Kidney capillary endothelial cell (primary cell): ENCODE data around the gene USP31.
A peak's percentile ranks its signal among the peaks of the same experiment; 100 is the strongest.

Source experiments
- DNase-seq: peaks from one replicate; pipeline ENCODE4 v3.0.0-alpha.2; 2018; ENCODE audit warnings: low spot score

The USP31 gene

DNA sequence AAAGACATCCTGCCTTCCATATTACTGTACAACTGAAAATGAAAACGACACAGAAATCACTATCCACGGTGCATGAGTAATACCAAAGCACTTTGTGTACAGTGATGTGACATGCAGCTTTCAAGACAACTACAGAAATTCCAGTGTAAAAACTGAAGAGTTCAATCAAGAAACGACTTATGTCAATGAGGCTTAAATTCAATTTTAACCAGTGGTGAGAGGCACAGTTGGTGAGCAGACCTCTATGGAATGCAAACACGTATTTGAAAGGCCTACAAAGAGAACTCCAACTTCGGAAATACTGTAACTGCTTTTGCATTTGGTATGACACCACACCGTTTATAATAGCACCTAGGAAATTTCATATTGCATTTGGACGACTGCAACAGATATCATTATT is 87.6 kb downstream of the USP31 start:
- no peak for DNase-seq

DNA sequence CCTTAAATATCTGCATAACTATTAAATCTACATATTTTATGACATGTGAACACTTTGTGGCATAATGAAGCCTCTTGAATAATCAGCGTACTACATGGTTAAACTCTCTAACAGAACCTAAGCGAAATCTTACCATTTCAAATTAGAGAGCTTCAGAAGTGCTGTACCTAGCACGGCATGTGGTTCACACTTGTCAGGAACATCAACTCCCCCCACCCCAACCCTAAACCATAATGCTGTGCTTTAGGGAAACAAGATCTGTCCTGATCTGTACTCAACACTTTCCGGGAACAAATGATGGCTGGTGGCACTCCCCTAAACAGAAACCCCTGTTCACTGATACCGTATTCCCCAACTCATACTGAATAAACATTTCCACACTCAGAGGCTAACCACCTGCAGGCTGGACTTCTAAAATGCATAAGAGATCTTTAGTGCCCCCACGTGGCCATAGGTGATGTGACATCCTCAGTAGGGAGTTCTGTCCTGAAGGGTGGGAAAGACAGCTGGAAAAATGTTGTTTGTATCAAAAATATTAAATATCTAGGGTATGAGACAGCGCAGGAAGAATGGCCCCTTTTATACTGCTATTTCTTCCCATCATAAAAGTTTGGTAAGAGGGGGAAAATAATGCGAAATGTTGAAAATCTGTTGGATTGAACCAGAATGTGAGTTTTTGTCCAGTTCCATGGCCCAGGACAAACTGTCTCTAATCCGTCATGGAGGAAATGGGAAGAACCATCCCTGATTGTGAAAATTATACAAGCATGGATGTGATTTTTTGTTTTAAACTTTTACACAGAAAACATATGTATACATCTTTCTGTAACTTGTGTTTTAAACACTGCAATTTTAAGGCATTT is 88.6 kb downstream of the USP31 start:
- DNase-seq: peak; percentile 57

- no peak for DNase-seq
Measured at GRCh38 chr16:23059433-23059832, 89.8 kb downstream of the USP31 start.

DNA sequence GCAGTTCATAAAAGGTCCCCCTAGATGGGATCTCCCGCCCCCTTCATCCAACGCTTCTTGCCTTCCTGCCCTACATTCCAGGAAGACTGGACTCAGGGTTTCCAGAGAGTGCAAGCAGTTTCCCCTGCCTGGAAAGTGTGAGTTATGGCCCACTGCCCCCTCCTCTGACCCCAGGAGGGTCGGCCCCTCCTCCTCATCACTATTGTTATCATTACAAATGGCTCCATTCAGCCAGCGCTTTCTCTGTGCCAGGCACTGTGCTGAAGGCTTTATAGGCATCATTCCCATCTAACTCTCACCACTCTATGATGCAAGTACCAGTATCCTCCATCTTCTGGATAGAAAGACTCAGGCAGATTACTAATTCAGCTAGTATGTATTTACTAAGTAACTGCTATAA is 90.7 kb downstream of the USP31 start:
- no peak for DNase-seq

DNA sequence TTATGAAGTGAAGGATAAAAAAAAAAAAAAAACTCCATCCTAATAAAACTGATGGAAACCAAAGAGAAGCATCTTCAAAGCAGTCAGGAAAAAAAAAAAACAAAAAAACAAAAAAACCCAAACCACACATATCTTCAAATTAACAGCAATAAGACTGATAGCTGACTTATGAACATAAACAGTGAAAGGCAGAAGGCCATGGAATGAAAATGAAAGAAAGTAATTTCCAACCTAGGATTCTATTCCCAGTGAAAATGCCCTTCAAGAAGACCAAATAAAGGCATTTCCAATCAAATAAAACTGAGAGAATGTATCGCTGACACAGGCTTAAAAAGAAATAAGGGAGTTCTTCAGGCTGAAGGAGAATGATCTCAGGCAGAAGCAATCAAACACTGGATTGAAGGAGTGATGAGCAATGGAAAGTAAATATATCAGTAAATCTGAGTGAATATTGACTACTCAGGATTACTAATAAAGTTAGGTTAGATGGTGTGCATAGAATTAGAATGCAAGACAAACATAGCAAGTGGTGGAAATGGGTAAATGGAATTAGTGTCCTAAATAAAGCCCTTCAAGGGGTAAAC is 92.1 kb downstream of the USP31 start:
- no peak for DNase-seq

DNA sequence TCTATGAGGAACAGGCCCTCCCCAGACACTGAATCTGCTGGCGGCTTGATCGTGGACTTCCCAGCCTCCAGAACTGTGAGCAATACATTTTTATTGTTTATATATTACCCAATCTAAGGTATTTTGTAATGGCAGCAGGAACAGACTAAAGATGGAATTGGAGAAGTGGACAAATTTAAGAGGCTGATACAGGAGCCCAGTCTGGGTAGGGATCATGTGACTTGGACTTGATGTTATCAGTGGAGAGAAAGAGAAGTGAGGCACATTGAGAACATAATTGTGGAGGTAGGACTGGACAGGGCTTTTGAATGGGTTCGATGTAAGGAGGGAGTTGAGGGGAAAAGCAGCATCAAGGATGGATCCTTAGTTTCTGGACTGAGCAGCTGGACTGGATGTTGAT is 93.8 kb downstream of the USP31 start:
- DNase-seq: no peak

- DNase-seq: no peak
Measured at GRCh38 chr16:23052908-23053580, 96.2 kb downstream of the USP31 start.

- no peak for DNase-seq
Measured at GRCh38 chr16:23052221-23052620, 97.0 kb downstream of the USP31 start.

GRCh38 chr16:23051587-23051986 is 97.7 kb downstream of the USP31 start:
- DNase-seq: no peak

DNA sequence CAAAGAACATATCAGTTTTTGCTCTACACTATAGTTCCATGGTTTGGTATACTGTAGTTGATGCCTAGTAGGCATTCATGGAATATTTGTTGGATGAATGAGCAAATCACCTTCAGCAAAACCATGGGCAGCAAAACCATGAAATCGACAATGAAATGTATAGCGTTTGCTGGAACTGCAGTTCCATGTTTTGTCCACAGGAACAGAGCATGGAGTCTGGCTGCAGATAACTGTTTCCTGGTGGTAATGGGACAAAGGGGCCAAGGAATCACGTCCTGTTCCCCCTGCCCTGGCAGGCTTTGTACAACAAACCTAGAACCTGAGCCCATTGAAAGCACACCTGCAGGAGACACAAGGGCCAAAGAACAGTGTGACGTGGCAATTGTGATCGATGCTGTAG is 101.1 kb downstream of the USP31 start:
- DNase-seq: no peak

- DNase-seq: no peak
Measured at GRCh38 chr16:23045025-23045424, 104.2 kb downstream of the USP31 start.

GRCh38 chr16:23040246-23040645 is 109.0 kb downstream of the USP31 start:
- no peak for DNase-seq

GRCh38 chr16:23039118-23039517 is 110.1 kb downstream of the USP31 start:
- DNase-seq: no peak

GRCh38 chr16:23035240-23035639 is 114.0 kb downstream of the USP31 start:
- no peak for DNase-seq

DNA sequence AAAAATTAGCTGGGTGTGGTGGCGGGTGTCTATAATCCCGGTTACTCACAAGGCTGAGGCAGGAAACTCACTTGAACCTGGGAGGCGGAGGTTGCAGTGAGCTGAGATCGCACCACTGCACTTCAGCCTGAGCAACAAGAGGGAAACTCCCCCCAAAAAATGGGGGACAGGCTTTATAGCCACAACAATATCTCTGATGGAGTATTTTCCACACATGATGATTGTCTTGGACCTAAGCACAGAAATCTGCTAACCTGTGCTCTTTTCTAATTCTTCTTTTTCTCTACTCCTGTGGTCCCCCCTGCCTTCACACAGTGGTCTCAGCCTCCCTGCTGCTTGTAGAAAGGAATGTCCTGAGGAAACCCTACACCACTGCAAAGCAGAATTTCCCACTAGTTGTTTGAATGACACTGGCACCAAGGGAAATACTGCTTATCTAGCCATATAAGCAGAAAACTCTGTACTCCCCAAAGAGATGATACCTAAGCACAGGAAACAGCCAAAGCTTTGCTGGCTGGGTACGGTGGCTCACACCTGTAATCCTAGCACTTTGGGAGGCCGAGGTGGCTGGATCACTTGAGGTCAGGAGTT is 117.6 kb downstream of the USP31 start:
- DNase-seq: no peak

GRCh38 chr16:23029733-23030420 is 119.4 kb downstream of the USP31 start:
- DNase-seq: no peak

GRCh38 chr16:23027386-23027785 is 121.9 kb downstream of the USP31 start:
- no peak for DNase-seq

DNA sequence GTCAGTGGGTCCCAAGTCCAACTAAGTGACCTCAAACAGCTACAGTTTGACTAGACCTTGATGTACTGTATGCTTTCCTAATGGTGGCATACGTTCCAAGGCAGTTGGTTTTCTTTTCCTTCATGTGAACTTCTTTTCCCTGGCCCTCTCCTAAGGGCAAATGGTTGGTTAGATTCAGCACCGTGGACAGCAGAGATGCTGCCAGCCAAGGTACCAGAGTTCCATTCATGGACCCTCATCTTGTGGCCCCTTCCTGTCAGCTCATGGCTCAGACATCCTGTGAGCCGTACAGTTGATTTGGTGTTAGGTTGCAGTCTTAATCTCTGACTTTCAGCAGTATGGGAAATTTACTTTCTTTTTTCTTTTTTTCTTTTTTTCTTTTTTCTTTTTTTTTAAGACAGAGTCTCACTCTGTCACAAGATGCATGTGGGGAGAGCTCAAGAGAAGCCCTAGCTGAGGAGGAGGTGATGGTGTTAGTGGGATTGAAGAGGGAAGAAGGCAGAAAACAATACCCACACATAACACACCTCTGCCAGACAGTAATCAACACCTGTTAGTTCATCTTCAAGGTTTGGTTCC is 122.4 kb downstream of the USP31 start:
- DNase-seq: peak; percentile 14

DNA sequence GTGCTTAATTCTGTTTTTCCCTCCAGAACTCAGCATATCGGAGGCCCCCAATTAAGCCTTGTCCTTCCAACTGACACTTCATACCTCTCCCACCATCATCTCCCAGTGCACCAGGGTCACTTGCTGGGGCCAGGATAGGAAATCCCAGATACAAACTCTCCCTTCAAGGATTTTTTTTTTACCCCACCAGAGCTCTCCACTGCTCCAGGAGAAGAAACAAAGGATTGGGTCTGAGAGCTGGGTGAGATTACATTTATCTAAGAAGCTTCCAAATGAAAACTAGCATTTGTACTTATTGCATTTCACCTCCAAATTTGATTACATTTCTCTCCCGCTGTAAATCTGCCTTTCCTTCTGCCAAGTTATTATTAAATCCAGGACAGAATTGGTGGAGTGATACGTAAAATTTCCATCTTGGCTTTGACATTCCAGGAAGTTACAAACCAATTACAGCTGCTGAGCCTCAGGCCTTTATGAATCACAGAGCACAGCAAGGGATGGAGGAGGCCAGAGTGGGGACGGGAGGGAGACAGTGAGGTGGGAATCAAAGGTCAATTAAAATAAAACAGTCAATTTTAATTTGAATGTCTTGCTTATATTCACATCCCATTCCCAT is 123.5 kb downstream of the USP31 start:
- no peak for DNase-seq

- DNase-seq: no peak
Measured at GRCh38 chr16:23024044-23024443, 125.2 kb downstream of the USP31 start.

DNA sequence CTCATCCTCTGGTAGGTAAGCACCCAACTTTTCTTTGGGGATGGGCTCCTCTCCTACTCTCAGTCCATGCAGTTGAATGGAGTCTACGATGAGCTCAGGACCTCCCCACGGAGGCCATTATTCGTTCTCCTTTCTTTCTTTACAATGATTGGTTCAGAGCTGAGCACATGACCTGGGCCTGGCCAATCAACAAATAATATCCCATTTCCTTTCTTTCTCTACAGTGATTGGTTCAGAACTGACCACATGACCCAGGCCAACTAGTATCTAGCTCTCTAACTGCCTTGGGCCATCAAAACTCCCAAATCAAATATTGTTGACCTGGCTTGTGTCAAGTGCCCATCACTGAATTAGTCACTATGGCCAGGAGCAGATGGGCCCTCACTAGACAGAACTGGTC is 129.2 kb downstream of the USP31 start:
- DNase-seq: no peak
